GM19452 (cell line): ENCODE data around the gene LITAF.
"Not testable (repeated sequence)": the region's sequence is repeated elsewhere in the genome, so short reads cannot be mapped to it uniquely, and the experiment has no call there.

Experiments
- ATAC-seq: cut with Tn5 transposase; IDR thresholded peaks from one replicate; pipeline ENCODE4 v1.9.1; 2021; ENCODE audit not compliant: unreplicated experiment

LITAF gene

GRCh38 chr16:11621539-11621919 is 34.8 kb upstream of the LITAF start:
- no peak for ATAC-seq

- no peak for ATAC-seq
These were observed 33.7 kb upstream of the LITAF start for GRCh38 chr16:11620243-11621003.

GRCh38 chr16:11619327-11619851 is 32.7 kb upstream of the LITAF start:
- ATAC-seq, result no peak

GRCh38 chr16:11618107-11618717 is 31.5 kb upstream of the LITAF start:
- no peak for ATAC-seq

GRCh38 chr16:11615748-11616447 is 29.2 kb upstream of the LITAF start:
- no peak for ATAC-seq

GRCh38 chr16:11614587-11615175 is 28.0 kb upstream of the LITAF start:
- ATAC-seq, result no peak

- ATAC-seq, result peak; percentile 65
These were observed 26.9 kb upstream of the LITAF start for GRCh38 chr16:11613381-11614303.

- no peak for ATAC-seq
These were observed 25.9 kb upstream of the LITAF start for GRCh38 chr16:11612665-11613025.

- no peak for ATAC-seq
These were observed 25.3 kb upstream of the LITAF start for GRCh38 chr16:11611871-11612664.

- ATAC-seq, result no peak
These were observed 23.9 kb upstream of the LITAF start for GRCh38 chr16:11610580-11610979.

- ATAC-seq, result no peak
These were observed 23.4 kb upstream of the LITAF start for GRCh38 chr16:11610121-11610505.

- no peak for ATAC-seq
These were observed 22.9 kb upstream of the LITAF start for GRCh38 chr16:11609474-11610120.

GRCh38 chr16:11605891-11606290 is 19.2 kb upstream of the LITAF start:
- ATAC-seq, result no peak

- no peak for ATAC-seq
These were observed 18.8 kb upstream of the LITAF start for GRCh38 chr16:11605564-11605886.

- no peak for ATAC-seq
These were observed 18.3 kb upstream of the LITAF start for GRCh38 chr16:11604783-11605563.

- not testable (repeated sequence) for ATAC-seq
These were observed 17.6 kb upstream of the LITAF start for GRCh38 chr16:11604296-11604695.

GRCh38 chr16:11603331-11603750 is 16.6 kb upstream of the LITAF start:
- ATAC-seq, result no peak

- ATAC-seq, result no peak
These were observed 15.6 kb upstream of the LITAF start for GRCh38 chr16:11602321-11602720.

GRCh38 chr16:11601911-11602310 is 15.2 kb upstream of the LITAF start:
- ATAC-seq, result no peak
